PC-9 (cell line): ENCODE data around the gene DUSP22.

Experiments used
- EZH2 ChIP-seq: fragments of 200-600 bp; sonication (generic); IDR thresholded peaks from 2 replicates; pipeline ENCODE4 v1.8.0; 2017; ENCODE audit warnings: antibody characterized with exemption, low read depth
- TF ChIP-seq, protein P1 (sequence below): fragments of 200-600 bp; sonication (generic); conservative IDR thresholded peaks from 2 replicates; pipeline ENCODE4 v1.6.1; 2017; ENCODE audit warnings: mixed run types, antibody characterized with exemption, mild to moderate bottlenecking, moderate library complexity

DNA sequence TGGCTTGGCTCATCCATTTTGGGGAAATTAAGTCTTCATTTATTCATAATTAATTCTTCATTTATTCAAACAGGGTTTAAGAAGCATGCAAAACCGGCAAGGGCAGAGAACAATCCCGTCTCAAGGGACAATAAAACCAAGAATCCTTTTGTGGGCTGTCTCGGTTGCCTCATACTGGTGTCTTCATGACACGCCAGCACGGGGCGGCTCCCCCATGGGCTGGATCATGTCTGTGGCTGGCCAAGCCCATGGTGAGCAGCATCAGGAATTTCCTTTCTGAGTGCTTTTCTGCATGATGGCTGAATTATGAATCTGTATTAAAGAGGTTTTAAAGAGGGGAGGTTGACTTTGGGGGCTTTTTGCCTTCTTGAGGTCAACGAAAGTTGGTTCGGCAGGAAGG lies 38.3 kb upstream of the DUSP22 start:
- TF ChIP-seq, protein P1, sequence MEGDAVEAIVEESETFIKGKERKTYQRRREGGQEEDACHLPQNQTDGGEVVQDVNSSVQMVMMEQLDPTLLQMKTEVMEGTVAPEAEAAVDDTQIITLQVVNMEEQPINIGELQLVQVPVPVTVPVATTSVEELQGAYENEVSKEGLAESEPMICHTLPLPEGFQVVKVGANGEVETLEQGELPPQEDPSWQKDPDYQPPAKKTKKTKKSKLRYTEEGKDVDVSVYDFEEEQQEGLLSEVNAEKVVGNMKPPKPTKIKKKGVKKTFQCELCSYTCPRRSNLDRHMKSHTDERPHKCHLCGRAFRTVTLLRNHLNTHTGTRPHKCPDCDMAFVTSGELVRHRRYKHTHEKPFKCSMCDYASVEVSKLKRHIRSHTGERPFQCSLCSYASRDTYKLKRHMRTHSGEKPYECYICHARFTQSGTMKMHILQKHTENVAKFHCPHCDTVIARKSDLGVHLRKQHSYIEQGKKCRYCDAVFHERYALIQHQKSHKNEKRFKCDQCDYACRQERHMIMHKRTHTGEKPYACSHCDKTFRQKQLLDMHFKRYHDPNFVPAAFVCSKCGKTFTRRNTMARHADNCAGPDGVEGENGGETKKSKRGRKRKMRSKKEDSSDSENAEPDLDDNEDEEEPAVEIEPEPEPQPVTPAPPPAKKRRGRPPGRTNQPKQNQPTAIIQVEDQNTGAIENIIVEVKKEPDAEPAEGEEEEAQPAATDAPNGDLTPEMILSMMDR: no peak
- no peak for TF ChIP-seq EZH2
